SK-N-MC (cell line): ENCODE data around the gene JMJD6.

ENCODE experiments used
- EZH2 ChIP-seq: fragments of 200-600 bp; sonication (generic); IDR thresholded peaks from one replicate; pipeline ENCODE4 v1.6.1; 2017; ENCODE audit warnings: antibody characterized with exemption
- POLR2AphosphoS5 ChIP-seq: IDR thresholded peaks from 2 replicates; pipeline ENCODE4 v1.6.1; 2012; ENCODE audit warnings: mild to moderate bottlenecking, low read depth, low read length, borderline replicate concordance

DNA sequence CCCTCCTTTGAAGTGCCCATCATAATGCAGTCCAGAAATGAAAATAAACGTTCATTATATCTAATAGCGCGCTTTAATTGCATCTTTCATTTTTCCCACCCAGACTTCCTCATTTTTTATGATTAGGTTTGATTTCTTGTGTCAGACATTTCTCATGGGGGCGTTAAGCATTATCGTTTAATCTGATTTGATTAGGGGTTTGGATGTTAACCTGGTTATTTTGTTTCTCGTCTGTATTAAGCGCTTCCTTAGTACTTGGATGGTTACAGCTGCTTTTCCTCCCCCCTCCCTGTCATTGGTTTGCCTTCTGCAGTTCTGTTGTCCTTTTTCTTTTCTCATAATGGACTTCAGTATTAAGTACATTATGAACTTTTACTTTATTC lies 12.1 kb upstream of the JMJD6 start:
- no peak for TF ChIP-seq POLR2AphosphoS5
- TF ChIP-seq EZH2: no peak
